Measurements from ENCODE around the gene MCTP1. TPM values are rescaled to one million over a fixed set of nuclear protein-coding genes. Genes with fewer than 3 reads are reported as not detected.

MCTP1 gene
- total and polyA plus RNA-seq, 2 of the 13 experiments (the other 11 are each of a cell fraction or from before 2014, with no cell fraction given), result 0.15 to 0.48 TPM

GRCh38 chr5:95124731-95125130 is 160.2 kb downstream of the MCTP1 start:
- TF ChIP-seq RARA (CRISPR knock-in tag; IDR thresholded peaks at IDR 0.05) (no peak), TGIF2 (CRISPR knock-in tag; IDR thresholded peaks at IDR 0.05) (no peak), NCOA5 (CRISPR knock-in tag; IDR thresholded peaks at IDR 0.05) (no peak), ZHX1 (CRISPR knock-in tag; IDR thresholded peaks at IDR 0.05; ENCODE audit: low read depth) (no peak), KAT8 (CRISPR knock-in tag; IDR thresholded peaks at IDR 0.05) (no peak), ZNF775 (CRISPR knock-in tag; IDR thresholded peaks at IDR 0.05; ENCODE audit: borderline replicate concordance) (no peak), ZNF224 (CRISPR knock-in tag; IDR thresholded peaks at IDR 0.05) (no peak)
- TF ChIP-seq, protein P1, sequence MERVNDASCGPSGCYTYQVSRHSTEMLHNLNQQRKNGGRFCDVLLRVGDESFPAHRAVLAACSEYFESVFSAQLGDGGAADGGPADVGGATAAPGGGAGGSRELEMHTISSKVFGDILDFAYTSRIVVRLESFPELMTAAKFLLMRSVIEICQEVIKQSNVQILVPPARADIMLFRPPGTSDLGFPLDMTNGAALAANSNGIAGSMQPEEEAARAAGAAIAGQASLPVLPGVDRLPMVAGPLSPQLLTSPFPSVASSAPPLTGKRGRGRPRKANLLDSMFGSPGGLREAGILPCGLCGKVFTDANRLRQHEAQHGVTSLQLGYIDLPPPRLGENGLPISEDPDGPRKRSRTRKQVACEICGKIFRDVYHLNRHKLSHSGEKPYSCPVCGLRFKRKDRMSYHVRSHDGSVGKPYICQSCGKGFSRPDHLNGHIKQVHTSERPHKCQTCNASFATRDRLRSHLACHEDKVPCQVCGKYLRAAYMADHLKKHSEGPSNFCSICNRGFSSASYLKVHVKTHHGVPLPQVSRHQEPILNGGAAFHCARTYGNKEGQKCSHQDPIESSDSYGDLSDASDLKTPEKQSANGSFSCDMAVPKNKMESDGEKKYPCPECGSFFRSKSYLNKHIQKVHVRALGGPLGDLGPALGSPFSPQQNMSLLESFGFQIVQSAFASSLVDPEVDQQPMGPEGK (CRISPR knock-in tag; IDR thresholded peaks at IDR 0.05), result no peak
- ChIA-PET POLR2A (no interaction called here), CTCF (ENCODE audit: low intra/inter-chr PET ratio, low total read pairs) (no interaction called here)
- H3K9me3 ChIP-seq (ENCODE audit: low read length), result no peaks in the 10 kb centered on the region
- H3K79me2 ChIP-seq (ENCODE audit: insufficient read depth, low read length), result no peaks in the 10 kb centered on the region
- in situ Hi-C loops (cut with HindIII; ENCODE audit: extremely low pct_ligation_motif_present, low pct_unique_long_range_greater_than_20kb) (no loop called here), intact Hi-C loops (cut with micrococcal nuclease; ENCODE audit: unreplicated experiment) (no loop called here)
- H3K36me3 ChIP-seq (replicated peaks in 1 of 2; ENCODE audit: control insufficient read depth in 1 of 2, insufficient read depth in 2 of 2, low read length in 2 of 2), result no peaks in the 10 kb centered on the region
- no peaks in the 10 kb centered on the region for H3K27me3 ChIP-seq (ENCODE audit: control insufficient read depth in 1 of 2, insufficient read depth in 2 of 2, low read length in 2 of 2)
- 0% methylated on average over 1 of the region's 1 CpG for WGBS (ENCODE audit: low lambda C conversion rate)
- DNase-seq (ENCODE audit: low spot score) (no peak), ATAC-seq (no peak), FAIRE-seq (no peak)
- H4K20me1 ChIP-seq (ENCODE audit: insufficient read depth, low read length), result no peaks in the 10 kb centered on the region
- H3K9ac ChIP-seq (ENCODE audit: insufficient read depth, low read depth, low read length), result no peak overlapping the region
- no peak overlapping the region for H2AFZ ChIP-seq (ENCODE audit: low read length)
- no peak overlapping the region for H3K4me3 ChIP-seq (replicated peaks in 1 of 3; ENCODE audit: insufficient read depth in 1 of 3, low read depth in 2 of 3, low read length in 3 of 3)
- no TSS peak for BruUV-seq (replicated peaks)
- H3K4me2 ChIP-seq (ENCODE audit: low read depth, low read length), result no peak overlapping the region
- H3K4me1 ChIP-seq (ENCODE audit: insufficient read depth, low read length), result no peaks in the 10 kb centered on the region
- H3K27ac ChIP-seq (ENCODE audit: extremely low read length, insufficient read depth, low read length), result no peak overlapping the region
